Mesendoderm (in vitro differentiated cells): ENCODE measurements around the gene YY1.

Experiments
- DNase-seq: peaks from one replicate; pipeline ENCODE4 v3.0.0; 2013
- H2AK5ac ChIP-seq: 2 replicates; pipeline ENCODE4 v1.6.1; 2013; ENCODE audit warnings: low read length, inconsistent platforms
- H2BK120ac ChIP-seq: 2 replicates; pipeline ENCODE4 v1.6.1; 2013; ENCODE audit warnings: low read depth, mild to moderate bottlenecking, low read length, moderate library complexity, mixed read lengths
- H2BK15ac ChIP-seq: replicated peaks from 2 replicates; pipeline ENCODE4 v1.6.1; 2013; ENCODE audit warnings: low read depth, mild to moderate bottlenecking, moderate library complexity
- H2BK5ac ChIP-seq: 2 replicates; pipeline ENCODE4 v1.6.1; 2013; ENCODE audit warnings: low read length, inconsistent platforms
- H3K18ac ChIP-seq: 2 replicates; pipeline ENCODE4 v1.6.1; 2013; ENCODE audit warnings: mild to moderate bottlenecking, low read length, mixed read lengths
- H3K23ac ChIP-seq: one replicate; pipeline ENCODE4 v1.6.1; 2013; ENCODE audit warnings: low read length
- H3K27ac ChIP-seq: 2 replicates; pipeline ENCODE4 v1.5.1; 2013; ENCODE audit warnings: low read depth, mild to moderate bottlenecking, inconsistent platforms, low read length, moderate library complexity
- H3K27me3 ChIP-seq: 2 replicates; pipeline ENCODE4 v1.6.1; 2013; ENCODE audit warnings: low read length, control low read depth, mild to moderate bottlenecking, inconsistent platforms; ENCODE audit not compliant: insufficient read depth, poor library complexity
- H3K36me3 ChIP-seq: 2 replicates; pipeline ENCODE4 v1.6.1; 2013; ENCODE audit warnings: low read length, inconsistent platforms; ENCODE audit not compliant: control insufficient read depth, insufficient read depth
- H3K4ac ChIP-seq: one replicate; pipeline ENCODE4 v1.6.1; 2013; ENCODE audit warnings: low read depth, mild to moderate bottlenecking, low read length, moderate library complexity
- H3K4me1 ChIP-seq: 2 replicates; pipeline ENCODE4 v1.6.1; 2013; ENCODE audit warnings: low read depth, low read length, inconsistent platforms; ENCODE audit not compliant: control insufficient read depth
- H3K4me2 ChIP-seq: 2 replicates; pipeline ENCODE4 v1.6.1; 2013; ENCODE audit warnings: low read length
- H3K4me3 ChIP-seq: 2 replicates; pipeline ENCODE4 v1.5.1; 2013; ENCODE audit warnings: mild to moderate bottlenecking, low read length
- H3K56ac ChIP-seq: one replicate; pipeline ENCODE4 v1.6.1; 2013; ENCODE audit warnings: low read length
- H3K79me1 ChIP-seq: 2 replicates; pipeline ENCODE4 v1.6.1; 2013; ENCODE audit warnings: low read length, inconsistent platforms
- H3K79me2 ChIP-seq: 2 replicates; pipeline ENCODE4 v1.6.1; 2013; ENCODE audit warnings: mild to moderate bottlenecking, low read length; ENCODE audit not compliant: control insufficient read depth, insufficient read depth
- H3K9ac ChIP-seq: 2 replicates; pipeline ENCODE4 v1.6.1; 2013; ENCODE audit warnings: low read length, inconsistent platforms
- H4K5ac ChIP-seq: one replicate; pipeline ENCODE4 v1.6.1; 2013; ENCODE audit warnings: low read length
- H4K8ac ChIP-seq: one replicate; pipeline ENCODE4 v1.6.1; 2013; ENCODE audit warnings: low read depth, mild to moderate bottlenecking, control low read depth, low read length, moderate library complexity
- WGBS: extraction: QIAGEN DNeasy Blood & Tissue Kit; methylation state at CpG from one replicate; pipeline ENCODE4 v1.1.7; 2013; ENCODE audit warnings: low lambda C conversion rate, missing lambda C conversion rate; ENCODE audit not compliant: insufficient coverage; ENCODE audit errors: extremely low coverage; 5-methylcytosine and 5-hydroxymethylcytosine counted together

YY1 gene

GRCh38 chr14:100237735-100238418 is 1.1 kb upstream of the YY1 start:
- DNase-seq = peak; percentile 68
- H3K27me3 ChIP-seq = no peaks in the 10 kb centered on the region
- H3K18ac ChIP-seq = peak overlapping the region; percentile 99

GRCh38 chr14:100239211-100239839 is 381 bp downstream of the YY1 start:
- H3K4me3 ChIP-seq = peak overlapping the region; percentile 100
- H3K9ac ChIP-seq = peak overlapping the region; percentile 100
- H4K8ac ChIP-seq = no peak overlapping the region
- H3K27ac ChIP-seq = peak overlapping the region; percentile 90
- H2BK15ac ChIP-seq = no peak overlapping the region
- H3K4ac ChIP-seq = peak overlapping the region; percentile 97
- DNase-seq = no peak
- no peaks in the 10 kb centered on the region for H3K36me3 ChIP-seq
- no peak overlapping the region for H2AK5ac ChIP-seq
- H3K4me1 ChIP-seq = peaks cover 4% of the 10 kb centered on the region
- peaks cover 86% of the 10 kb centered on the region for H3K79me2 ChIP-seq
- H3K23ac ChIP-seq = peak overlapping the region; percentile 48
- H3K79me1 ChIP-seq = peaks cover 5% of the 10 kb centered on the region
- no peak overlapping the region for H3K4me2 ChIP-seq
- H2BK120ac ChIP-seq = no peak overlapping the region
- no CpG with 5 or more reads among the region's 93 CpGs for WGBS
- H3K27me3 ChIP-seq = no peaks in the 10 kb centered on the region
- H3K18ac ChIP-seq = peak overlapping the region; percentile 64
- peak overlapping the region; percentile 99 for H3K56ac ChIP-seq
- H2BK5ac ChIP-seq = peak overlapping the region; percentile 85
- no peak overlapping the region for H4K5ac ChIP-seq

More at GRCh38 chr14:100237735-100238418, 1.1 kb upstream of the YY1 start:
- Histone ChIP-seq H3K79me1 (peaks cover 5% of the 10 kb centered on the region), H3K79me2 (peaks cover 85% of the 10 kb centered on the region), H3K36me3 (no peaks in the 10 kb centered on the region), H3K4ac (peak overlapping the region; percentile 99), H3K27ac (peak overlapping the region; percentile 98), H3K9ac (peak overlapping the region; percentile 98), H2BK120ac (peak overlapping the region; percentile 70), H2AK5ac (no peak overlapping the region), H2BK15ac (no peak overlapping the region), H3K4me3 (peak overlapping the region; percentile 98), H4K5ac (no peak overlapping the region), H3K4me1 (peaks cover 4% of the 10 kb centered on the region), H4K8ac (no peak overlapping the region), H2BK5ac (peak overlapping the region; percentile 89), H3K4me2 (peak overlapping the region; percentile 39), H3K56ac (peak overlapping the region; percentile 99), H3K23ac (peak overlapping the region; percentile 93)
- WGBS = no CpG with 5 or more reads among the region's 64 CpGs

GRCh38 chr14:100239840-100240667 is 1.1 kb downstream of the YY1 start:
- H3K56ac ChIP-seq = peak overlapping the region; percentile 99
- no peak overlapping the region for H2BK15ac ChIP-seq
- H3K27ac ChIP-seq = peak overlapping the region; percentile 90
- peak overlapping the region; percentile 100 for H3K9ac ChIP-seq
- H4K8ac ChIP-seq = no peak overlapping the region
- H2AK5ac ChIP-seq = no peak overlapping the region
- no CpG with 5 or more reads among the region's 115 CpGs for WGBS
- H2BK5ac ChIP-seq = no peak overlapping the region
- H3K23ac ChIP-seq = no peak overlapping the region
- no peaks in the 10 kb centered on the region for H3K36me3 ChIP-seq
- H3K18ac ChIP-seq = peak overlapping the region; percentile 93
- H4K5ac ChIP-seq = no peak overlapping the region
- peaks cover 4% of the 10 kb centered on the region for H3K4me1 ChIP-seq
- DNase-seq = peak; percentile 87
- H2BK120ac ChIP-seq = no peak overlapping the region
- H3K27me3 ChIP-seq = no peaks in the 10 kb centered on the region
- H3K4me2 ChIP-seq = peak overlapping the region; percentile 20
- peak overlapping the region; percentile 100 for H3K4me3 ChIP-seq
- peaks cover 4% of the 10 kb centered on the region for H3K79me1 ChIP-seq
- H3K4ac ChIP-seq = peak overlapping the region; percentile 97
- H3K79me2 ChIP-seq = peaks cover 84% of the 10 kb centered on the region

- Histone ChIP-seq H3K27ac (peak overlapping the region; percentile 90), H3K4me3 (peak overlapping the region; percentile 57), H3K9ac (peak overlapping the region; percentile 70), H2BK15ac (no peak overlapping the region), H3K56ac (peak overlapping the region; percentile 89), H3K36me3 (no peaks in the 10 kb centered on the region), H3K79me1 (peaks cover 4% of the 10 kb centered on the region), H2BK120ac (no peak overlapping the region), H2BK5ac (no peak overlapping the region), H3K18ac (peak overlapping the region; percentile 19), H3K4me2 (peak overlapping the region; percentile 20), H3K4ac (no peak overlapping the region), H4K8ac (no peak overlapping the region), H2AK5ac (no peak overlapping the region), H3K4me1 (peaks cover 4% of the 10 kb centered on the region), H3K27me3 (no peaks in the 10 kb centered on the region), H4K5ac (no peak overlapping the region), H3K79me2 (peaks cover 84% of the 10 kb centered on the region), H3K23ac (no peak overlapping the region)
- no CpG with 5 or more reads among the region's 13 CpGs for WGBS
- DNase-seq = no peak
Measured at GRCh38 chr14:100240668-100241032, 1.7 kb downstream of the YY1 start.

- Histone ChIP-seq H3K9ac (peak overlapping the region; percentile 70), H3K79me2 (peaks cover 84% of the 10 kb centered on the region), H2AK5ac (no peak overlapping the region), H3K27me3 (no peaks in the 10 kb centered on the region), H3K36me3 (no peaks in the 10 kb centered on the region), H3K4me3 (peak overlapping the region; percentile 9), H2BK120ac (no peak overlapping the region), H4K8ac (no peak overlapping the region), H3K27ac (no peak overlapping the region), H3K4me2 (peak overlapping the region; percentile 54), H2BK5ac (no peak overlapping the region), H2BK15ac (no peak overlapping the region), H3K23ac (no peak overlapping the region), H3K79me1 (peaks cover 7% of the 10 kb centered on the region), H3K4me1 (peaks cover 8% of the 10 kb centered on the region), H3K56ac (no peak overlapping the region), H4K5ac (no peak overlapping the region), H3K4ac (no peak overlapping the region), H3K18ac (no peak overlapping the region)
- DNase-seq = no peak
- WGBS = no CpG with 5 or more reads among the region's 3 CpGs
Measured at GRCh38 chr14:100241279-100241678, 2.3 kb downstream of the YY1 start.
